Choroid plexus epithelial cell (primary cell): ENCODE data around the gene RAP1GDS1.

Source experiments
- DNase-seq: peaks from one replicate; pipeline ENCODE4 v3.0.0-alpha.2; 2010; ENCODE audit warnings: low read depth
- H3K4me3 ChIP-seq: 2 replicates; pipeline ENCODE4 v1.5.1; 2011; ENCODE audit warnings: low read depth, mild to moderate bottlenecking, control low read depth, low read length, moderate library complexity
- TF ChIP-seq, protein P1 (sequence below): conservative IDR thresholded peaks from 2 replicates; pipeline ENCODE4 v1.5.1; 2011; ENCODE audit warnings: low read depth, mild to moderate bottlenecking, control low read depth, inconsistent platforms, low read length, moderate library complexity

Gene RAP1GDS1

GRCh38 chr4:98369322-98369721, 108.1 kb downstream of the RAP1GDS1 start:
- TF ChIP-seq, protein P1, sequence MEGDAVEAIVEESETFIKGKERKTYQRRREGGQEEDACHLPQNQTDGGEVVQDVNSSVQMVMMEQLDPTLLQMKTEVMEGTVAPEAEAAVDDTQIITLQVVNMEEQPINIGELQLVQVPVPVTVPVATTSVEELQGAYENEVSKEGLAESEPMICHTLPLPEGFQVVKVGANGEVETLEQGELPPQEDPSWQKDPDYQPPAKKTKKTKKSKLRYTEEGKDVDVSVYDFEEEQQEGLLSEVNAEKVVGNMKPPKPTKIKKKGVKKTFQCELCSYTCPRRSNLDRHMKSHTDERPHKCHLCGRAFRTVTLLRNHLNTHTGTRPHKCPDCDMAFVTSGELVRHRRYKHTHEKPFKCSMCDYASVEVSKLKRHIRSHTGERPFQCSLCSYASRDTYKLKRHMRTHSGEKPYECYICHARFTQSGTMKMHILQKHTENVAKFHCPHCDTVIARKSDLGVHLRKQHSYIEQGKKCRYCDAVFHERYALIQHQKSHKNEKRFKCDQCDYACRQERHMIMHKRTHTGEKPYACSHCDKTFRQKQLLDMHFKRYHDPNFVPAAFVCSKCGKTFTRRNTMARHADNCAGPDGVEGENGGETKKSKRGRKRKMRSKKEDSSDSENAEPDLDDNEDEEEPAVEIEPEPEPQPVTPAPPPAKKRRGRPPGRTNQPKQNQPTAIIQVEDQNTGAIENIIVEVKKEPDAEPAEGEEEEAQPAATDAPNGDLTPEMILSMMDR = no peak
- no peak overlapping the region for H3K4me3 ChIP-seq
- no peak for DNase-seq

DNA sequence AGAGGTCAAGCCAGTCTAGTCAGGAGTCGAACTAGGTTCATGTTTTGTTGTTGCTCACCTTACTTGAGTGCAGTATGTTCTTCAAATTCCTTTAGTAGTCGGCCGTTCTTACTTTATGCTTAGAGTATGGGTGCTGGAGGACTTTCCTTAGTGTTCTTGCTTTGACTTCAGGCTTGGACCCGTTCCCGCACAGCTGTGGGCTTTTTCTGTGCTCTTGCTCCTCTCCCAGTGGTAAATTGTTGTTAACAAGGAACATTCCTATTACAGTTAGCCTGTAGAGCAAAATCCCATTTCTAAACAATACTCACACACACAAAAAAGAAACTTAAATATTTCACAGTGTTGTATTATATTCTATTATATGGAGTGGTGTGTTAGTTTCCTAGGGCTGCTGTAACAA, 113.5 kb downstream of the RAP1GDS1 start:
- TF ChIP-seq, protein P1 = no peak
- peak; percentile 23 for DNase-seq
- H3K4me3 ChIP-seq = no peak overlapping the region

DNA sequence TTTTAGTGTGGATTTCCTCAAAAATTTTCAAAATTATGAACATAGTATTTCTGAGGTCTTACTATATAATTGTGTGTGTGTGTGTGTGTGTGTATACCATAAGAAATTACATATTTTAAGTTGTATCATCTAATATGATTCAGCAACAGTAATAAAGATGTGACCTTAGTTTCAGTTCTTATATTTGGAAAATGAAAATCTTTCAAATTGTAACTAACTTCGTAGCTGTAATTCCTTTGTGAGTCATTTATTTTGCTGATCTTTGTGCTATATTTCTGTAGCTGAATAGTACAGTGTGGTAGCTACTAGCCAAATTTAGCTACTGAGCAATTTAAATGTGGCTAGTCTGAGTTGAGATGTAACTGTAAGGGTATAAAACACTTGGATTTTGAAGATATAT, 116.4 kb downstream of the RAP1GDS1 start:
- DNase-seq = peak; percentile 68
- H3K4me3 ChIP-seq = no peak overlapping the region
- TF ChIP-seq, protein P1 = no peak

DNA sequence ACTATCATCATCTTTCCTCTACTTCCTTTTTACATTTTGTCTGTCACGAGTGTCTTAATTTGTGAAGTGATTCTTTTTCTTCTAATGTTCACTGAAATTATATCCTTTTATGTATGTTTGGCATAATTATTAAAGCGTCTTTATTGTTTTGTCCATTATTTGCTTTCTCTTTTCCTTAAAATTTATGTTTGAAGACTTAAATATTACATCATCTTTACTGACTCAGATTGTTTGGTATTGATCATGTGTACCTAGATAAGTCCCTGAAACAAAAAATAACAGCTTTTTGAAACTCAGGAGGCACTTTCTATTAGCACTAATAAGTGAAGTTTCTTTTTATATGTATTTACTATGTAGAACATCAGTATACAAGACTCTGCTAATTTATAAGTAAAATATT, 120.1 kb downstream of the RAP1GDS1 start:
- no peak overlapping the region for H3K4me3 ChIP-seq
- no peak for DNase-seq
- TF ChIP-seq, protein P1 = no peak

DNA sequence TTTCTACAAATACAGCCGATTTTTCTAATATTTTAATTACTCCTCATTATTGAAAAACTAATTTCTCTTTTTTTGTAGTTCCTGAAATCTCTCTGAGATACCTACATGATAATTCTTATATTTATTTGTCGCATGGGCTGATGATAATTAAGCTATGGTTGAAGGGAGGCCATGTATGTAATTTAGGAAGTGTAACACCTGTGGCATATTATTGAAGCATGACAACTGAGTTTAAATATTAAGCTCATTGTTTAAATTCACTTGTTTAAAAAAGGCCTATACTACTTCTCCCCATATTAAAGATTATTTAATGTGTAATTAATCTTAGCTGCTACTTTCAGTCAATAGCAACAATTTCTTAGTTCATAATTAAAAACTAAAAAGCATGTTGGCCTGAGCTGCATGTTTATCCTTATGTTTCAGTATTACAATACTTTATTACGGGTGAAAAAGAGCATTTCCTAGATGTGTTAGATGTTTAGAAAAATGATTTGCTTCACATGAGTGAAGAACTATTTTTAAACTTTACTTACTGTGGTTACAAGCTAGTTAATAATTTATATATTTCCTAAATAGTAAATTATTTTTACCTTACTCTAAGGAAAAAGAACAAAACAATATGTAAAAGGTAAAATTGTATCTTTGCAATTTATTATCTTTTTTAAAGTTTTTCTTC, 122.4 kb downstream of the RAP1GDS1 start:
- no peak overlapping the region for H3K4me3 ChIP-seq
- DNase-seq = no peak
- TF ChIP-seq, protein P1 = no peak

- DNase-seq = no peak
- H3K4me3 ChIP-seq = no peak overlapping the region
- TF ChIP-seq, protein P1 = no peak
Observed at GRCh38 chr4:98385831-98386230, 124.6 kb downstream of the RAP1GDS1 start.

DNA sequence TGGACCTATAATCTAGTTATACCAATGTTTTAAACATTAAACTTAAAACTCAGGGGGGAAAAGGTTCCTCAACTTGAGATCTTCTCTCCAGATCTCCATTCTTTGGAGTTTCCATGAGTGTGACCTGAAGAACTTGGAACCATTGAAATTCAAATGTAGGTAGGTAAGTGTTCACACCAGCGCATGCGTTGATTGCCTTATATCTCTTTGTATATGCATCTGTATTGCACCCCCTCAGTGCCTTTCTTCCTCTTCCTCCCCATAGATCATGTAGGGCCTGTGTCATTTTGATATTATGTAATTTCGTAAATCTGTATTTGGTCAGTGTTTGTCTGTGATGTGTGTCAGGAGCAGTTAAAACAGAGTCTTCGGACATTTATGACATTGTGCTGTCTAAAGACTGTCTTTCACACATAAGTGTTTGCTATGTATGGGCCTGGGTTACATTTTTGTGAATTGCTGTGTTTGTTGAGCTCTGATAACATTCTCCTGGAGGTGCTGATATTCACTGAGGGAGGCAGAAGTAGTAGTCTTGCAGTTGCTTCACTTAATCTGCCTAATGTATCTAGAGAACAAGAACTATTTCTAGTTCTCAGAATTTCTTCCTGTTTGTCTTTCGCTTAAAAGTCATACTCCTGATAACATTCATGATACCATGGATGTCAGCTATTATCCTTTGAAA, 126.3 kb downstream of the RAP1GDS1 start:
- H3K4me3 ChIP-seq = no peak overlapping the region
- TF ChIP-seq, protein P1 = no peak
- no peak for DNase-seq
